ENCODE data around the gene WDR4. TPM values are rescaled to one million over a fixed set of nuclear protein-coding genes. Genes with fewer than 3 reads are reported as not detected.
"Not testable (repeated sequence)": the region's sequence is repeated elsewhere in the genome, so short reads cannot be mapped to it uniquely, and the experiment has no call there.

WDR4 gene
- total RNA-seq, 4 donors from 2014 or later, result 13.0 to 30.6 (median 17.4) TPM

GRCh38 chr21:42806509-42807140, 72.7 kb downstream of the WDR4 start:
- TF ChIP-seq POLR2A (IDR thresholded peaks at IDR 0.05) (no peak), EP300 (IDR thresholded peaks at IDR 0.05) (no peak), CTCF (IDR thresholded peaks at IDR 0.05) (no peak)
- no peaks in the 10 kb centered on the region for H3K4me1 ChIP-seq
- peaks cover 0 to 13% of the 10 kb centered on the region in 2 donors for H3K27me3 ChIP-seq
- H3K4me3 ChIP-seq, result no peak overlapping the region
- DNase-seq (ENCODE audit: low spot score in 2 of 2), result no peak
- no peaks in the 10 kb centered on the region for H3K36me3 ChIP-seq
- 65% methylated on average over 14 of the region's 14 CpGs for WGBS, 2 donors
- H3K27ac ChIP-seq, result no peak overlapping the region
- no peaks in the 10 kb centered on the region for H3K9me3 ChIP-seq

DNA sequence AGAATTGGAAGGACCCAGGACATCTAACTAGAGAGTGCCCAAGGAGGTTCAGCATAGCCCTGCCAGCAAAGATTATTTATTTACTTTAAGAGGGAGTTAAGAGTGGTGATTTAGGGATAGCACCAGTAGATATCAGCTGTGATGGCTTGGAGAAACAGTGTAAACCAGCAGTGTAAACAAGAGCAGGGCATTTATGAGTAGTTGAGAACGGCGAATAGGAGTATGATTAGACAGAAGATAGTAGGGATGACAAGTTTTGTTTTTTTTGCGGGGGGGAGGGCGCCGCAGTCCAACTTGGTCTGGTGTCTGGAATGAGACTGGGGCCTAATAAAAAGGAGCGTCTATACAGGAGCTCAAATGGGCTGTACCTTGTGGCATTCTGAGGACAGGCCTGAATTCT, 77.7 kb downstream of the WDR4 start:
- not testable (repeated sequence) for H3K27ac ChIP-seq; H3K4me1 ChIP-seq; H3K4me3 ChIP-seq; H3K9me3 ChIP-seq; H3K36me3 ChIP-seq; DNase-seq (ENCODE audit: low spot score in 2 of 2); H3K27me3 ChIP-seq
- 86 to 89% methylated on average over 6 of the region's 6 CpGs for WGBS, 2 donors

DNA sequence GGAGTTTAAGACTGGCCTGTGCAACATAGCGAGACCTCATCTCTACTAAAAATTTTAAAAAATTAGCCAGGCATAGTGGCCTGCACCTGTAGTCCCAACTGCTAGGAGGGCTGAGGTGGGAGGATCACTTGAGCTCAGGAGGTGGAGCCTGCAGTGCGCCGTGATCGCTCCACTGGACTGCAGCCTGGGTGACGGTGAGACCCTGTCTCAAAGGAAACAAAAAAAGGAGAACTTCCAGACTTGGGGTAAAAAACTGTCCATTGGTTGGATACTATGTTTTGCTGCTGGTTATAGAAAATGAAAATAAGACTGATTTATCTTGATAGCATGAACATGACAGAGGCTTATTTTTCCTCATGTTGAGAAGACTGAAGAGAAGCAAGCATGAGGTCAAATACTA, 79.4 kb downstream of the WDR4 start:
- Histone ChIP-seq H3K4me3 (no peak overlapping the region), H3K36me3 (no peaks in the 10 kb centered on the region), H3K27ac (no peak overlapping the region), H3K4me1 (no peaks in the 10 kb centered on the region), H3K9me3 (no peaks in the 10 kb centered on the region), H3K27me3 (no peaks in the 10 kb centered on the region)
- no peak for TF ChIP-seq POLR2A (IDR thresholded peaks at IDR 0.05)
- no peak for TF ChIP-seq EP300 (IDR thresholded peaks at IDR 0.05)
- TF ChIP-seq CTCF (IDR thresholded peaks at IDR 0.05), result no peak
- no peak for DNase-seq (ENCODE audit: low spot score in 2 of 2)
- WGBS, 2 donors, result 77 to 79% methylated on average over 5 of the region's 5 CpGs

- Histone ChIP-seq H3K27me3 (no peaks in the 10 kb centered on the region), H3K4me1 (no peaks in the 10 kb centered on the region), H3K4me3 (no peak overlapping the region), H3K9me3 (no peaks in the 10 kb centered on the region), H3K36me3 (no peaks in the 10 kb centered on the region), H3K27ac (no peak overlapping the region)
- TF ChIP-seq EP300 (IDR thresholded peaks at IDR 0.05) (no peak), POLR2A (IDR thresholded peaks at IDR 0.05) (no peak), CTCF (IDR thresholded peaks at IDR 0.05) (no peak)
- WGBS, 2 donors, result 76 to 79% methylated on average over 9 of the region's 9 CpGs
- DNase-seq (ENCODE audit: low spot score in 2 of 2), result no peak
These were observed 79.8 kb downstream of the WDR4 start for GRCh38 chr21:42799516-42799915.

Other genes with a start within 250 kb of the WDR4 start
- gene PDE9A, start 225.9 kb downstream of the WDR4 start, total RNA-seq, result 10 to 100 TPM; 26.7 to 30.6 (median 28.7) TPM
- 10 to 100 TPM; 52.1 to 75.2 (median 61.4) TPM for gene NDUFV3, start 13.8 kb upstream of the WDR4 start, total RNA-seq
- not detected for gene ERVH48-1, start 46.1 kb upstream of the WDR4 start, total RNA-seq
- 10 to 100 TPM in 2 of 4 donors, 1 to 10 TPM in 2; 9.0 to 23.7 (median 12.3) TPM for gene PKNOX1, start 95.0 kb upstream of the WDR4 start, total RNA-seq
- gene CBS, start 196.3 kb upstream of the WDR4 start, total RNA-seq, result 100 to 1,000 TPM in 3 of 4 donors, 10 to 100 TPM in 1; 88.1 to 271 (median 185) TPM
- 10 to 100 TPM; 18.6 to 51.1 (median 37.9) TPM for gene U2AF1, start 228.0 kb upstream of the WDR4 start, total RNA-seq